CD4-positive, alpha-beta T cell treated with Interleukin-15 for 1 hour (primary cell): ENCODE measurements around the gene FKBP9.
"Not testable (repeated sequence)": the region's sequence is repeated elsewhere in the genome, so short reads cannot be mapped to it uniquely, and the experiment has no call there.

Source experiments
- DNase-seq: peaks from one replicate; pipeline ENCODE4 v3.0.0-alpha.2; 2020

FKBP9 gene

DNA sequence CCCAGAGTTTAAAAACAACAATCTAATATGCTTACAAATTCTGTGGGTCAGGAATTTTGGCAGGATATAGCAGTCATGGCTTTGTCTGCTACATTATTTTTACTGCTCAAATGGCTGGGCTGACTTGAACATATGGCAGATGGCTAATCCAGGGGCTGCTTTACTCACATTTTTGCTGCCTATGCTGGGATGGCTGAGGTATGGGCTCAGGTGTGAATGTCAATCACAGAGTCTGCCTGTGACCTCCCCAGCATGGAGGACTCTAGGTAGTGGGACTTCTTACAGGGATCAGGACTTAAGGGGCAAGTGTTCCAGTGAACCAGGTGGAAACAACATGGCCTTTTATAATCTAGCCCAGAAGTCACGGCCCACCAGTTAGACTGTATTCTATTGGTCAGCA lies 4.4 kb upstream of the FKBP9 start:
- no peak for DNase-seq

GRCh38 chr7:32958046-32959025 lies 1.1 kb downstream of the FKBP9 start:
- DNase-seq = no peak

DNA sequence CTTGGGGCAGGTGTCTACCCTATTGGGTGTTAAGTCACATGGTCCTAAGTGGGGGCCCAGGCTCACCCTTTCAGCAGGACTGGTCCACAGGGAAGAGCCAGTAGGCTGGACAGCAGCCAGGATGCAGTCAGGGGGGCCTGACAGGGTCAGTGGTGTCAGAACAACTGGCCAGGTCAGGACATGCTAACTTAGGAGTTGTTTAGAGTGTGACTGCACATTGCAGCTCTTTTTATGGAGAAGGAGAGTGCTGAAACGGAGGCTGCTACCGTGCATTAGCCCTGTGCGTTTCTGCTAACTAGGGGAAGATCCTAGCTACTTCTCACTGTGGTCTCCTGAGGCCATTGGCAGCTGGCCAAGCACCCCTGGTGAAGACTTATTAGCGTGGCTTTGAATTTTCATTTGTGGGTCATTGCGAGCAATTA lies 6.7 kb downstream of the FKBP9 start:
- not testable (repeated sequence) for DNase-seq

DNA sequence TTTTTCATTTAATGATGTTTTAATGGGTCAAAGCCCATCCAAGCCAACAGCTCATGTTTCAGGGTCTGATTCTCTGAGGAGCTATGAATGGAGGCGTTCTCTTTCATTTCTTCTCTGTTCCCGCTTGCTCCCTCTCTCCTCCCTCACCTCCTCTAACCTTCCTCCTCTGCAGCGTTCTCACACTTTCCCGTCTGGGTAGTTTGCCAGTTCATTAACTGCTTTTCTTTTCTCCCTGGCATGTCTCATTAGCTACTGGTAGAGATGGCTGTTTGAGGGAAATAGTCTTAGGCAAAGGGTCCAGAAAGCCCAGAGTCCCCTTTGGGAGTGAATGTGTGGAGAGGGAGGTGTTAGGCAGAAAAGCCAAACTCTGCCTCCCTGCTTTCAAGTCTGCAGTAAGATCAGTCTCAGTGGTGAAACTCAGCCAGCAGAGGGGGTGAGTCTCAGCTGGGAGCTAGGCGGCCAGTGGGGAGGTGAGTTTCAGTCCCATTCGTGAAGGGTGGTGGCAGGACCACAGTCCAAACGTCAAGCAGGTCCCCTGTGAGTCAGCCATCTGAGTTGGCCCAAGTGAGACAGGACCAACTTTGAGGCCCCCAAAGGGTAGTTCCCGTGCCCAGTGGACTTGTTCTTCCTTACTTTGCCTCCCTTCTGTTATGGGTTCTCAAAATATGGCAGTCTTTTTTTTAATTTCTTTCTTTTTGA lies 7.4 kb downstream of the FKBP9 start:
- not testable (repeated sequence) for DNase-seq

DNA sequence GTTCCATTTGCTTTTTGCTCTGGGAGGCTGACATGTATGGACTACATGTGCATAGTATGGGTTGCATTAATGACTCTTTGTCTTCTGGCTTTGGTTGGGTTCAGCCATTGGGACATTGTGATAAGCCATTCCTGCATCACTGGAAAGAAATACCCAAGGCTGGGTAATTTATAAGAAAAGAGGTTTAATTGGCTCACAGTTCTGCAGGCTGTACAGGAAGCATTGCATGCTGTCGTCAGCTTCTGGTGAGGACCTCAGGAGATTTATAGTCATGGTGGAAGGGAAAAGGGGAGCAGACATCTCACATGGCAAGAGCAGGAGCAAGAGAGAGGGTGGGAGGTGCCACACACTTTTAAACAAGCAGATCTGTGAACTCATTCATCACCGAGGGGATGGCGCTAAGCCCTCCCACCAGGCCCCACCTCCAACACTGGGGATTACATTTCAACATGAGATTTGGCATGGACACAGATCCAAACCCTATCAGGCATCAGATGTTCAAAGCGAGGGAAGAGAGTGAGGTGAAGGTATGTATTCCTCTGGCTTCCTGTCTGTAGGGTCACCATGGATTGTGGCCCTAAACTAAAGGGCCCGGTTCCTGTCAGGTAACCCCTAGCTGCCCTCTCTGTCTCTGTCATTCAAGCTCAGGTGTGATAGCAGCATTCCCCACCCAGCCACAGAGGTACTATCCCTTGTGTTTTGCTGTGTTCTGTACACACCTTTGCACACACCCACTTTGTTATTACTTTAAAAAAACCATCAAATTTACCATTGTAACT lies 9.4 kb downstream of the FKBP9 start:
- not testable (repeated sequence) for DNase-seq

DNA sequence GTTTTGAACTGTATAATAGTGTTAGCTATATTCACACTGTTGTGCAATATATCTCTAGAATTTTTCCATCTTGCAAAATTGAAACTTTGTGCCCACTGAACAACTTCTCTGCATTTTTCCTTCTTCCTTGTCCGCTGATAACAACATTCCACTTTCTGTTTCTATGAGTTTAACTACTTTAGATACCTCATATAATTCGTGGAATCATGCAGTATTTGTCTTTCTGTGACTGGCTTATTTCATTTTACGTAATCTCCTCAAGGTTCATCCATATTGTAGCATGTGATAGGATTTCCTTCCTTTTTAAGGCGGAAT lies 10.0 kb downstream of the FKBP9 start:
- DNase-seq = not testable (repeated sequence)

DNA sequence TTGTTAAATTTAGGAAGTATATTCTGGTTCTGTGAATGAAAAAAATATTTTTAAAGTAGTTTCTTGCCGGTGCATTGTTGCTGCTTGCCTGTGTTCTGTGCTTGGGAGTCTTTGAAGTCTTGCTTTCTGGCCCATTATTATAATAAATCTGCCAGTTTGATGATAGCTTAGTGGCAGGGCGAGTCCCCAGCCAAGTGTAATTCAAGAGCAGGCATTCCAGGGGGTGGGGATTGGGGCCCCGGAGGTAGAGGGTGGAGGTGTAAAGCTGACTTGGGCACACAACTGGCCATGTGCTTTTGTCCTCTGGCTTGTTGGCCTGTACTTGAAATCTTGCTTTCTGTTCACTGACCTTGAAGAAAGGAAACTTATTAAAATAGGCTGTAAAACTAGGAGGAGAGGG lies 14.7 kb downstream of the FKBP9 start:
- DNase-seq = not testable (repeated sequence)

DNA sequence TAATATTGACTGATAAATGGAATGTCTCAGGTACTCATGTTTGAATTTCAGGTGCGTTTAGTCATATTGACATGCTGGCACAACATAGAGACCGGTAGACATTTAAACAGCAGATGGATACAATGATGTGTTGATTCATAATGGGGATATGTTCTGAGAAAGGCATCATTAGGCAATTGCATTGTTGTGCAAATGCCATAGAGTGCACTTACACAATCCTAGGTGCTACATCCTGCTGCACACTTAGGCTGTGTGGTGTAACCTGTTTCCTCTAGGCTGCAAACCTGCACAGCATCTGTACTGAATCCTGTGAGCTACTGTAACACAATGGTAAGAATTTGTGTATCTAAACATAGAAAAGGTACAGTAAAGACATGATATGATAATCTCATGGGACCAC lies 19.9 kb downstream of the FKBP9 start:
- not testable (repeated sequence) for DNase-seq

DNA sequence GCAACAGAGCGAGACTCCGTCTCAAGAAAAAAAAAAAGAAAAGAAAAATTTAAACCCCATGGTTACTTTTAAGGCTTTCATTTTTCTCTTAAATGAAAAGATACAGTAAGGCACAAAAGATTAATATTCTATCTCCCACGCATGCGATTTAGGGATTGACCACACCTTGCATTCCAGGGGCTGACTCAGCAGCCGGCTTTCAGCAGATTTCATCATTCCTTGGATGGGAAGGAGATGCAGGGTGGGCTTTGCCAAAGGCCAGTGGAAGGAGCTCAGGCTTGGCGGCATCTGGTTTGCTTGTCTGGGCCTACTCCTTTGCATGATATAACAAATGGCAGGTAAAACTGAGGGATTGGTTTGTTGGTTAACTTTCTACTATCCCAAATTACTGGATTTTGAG lies 22.0 kb downstream of the FKBP9 start:
- DNase-seq = not testable (repeated sequence)

DNA sequence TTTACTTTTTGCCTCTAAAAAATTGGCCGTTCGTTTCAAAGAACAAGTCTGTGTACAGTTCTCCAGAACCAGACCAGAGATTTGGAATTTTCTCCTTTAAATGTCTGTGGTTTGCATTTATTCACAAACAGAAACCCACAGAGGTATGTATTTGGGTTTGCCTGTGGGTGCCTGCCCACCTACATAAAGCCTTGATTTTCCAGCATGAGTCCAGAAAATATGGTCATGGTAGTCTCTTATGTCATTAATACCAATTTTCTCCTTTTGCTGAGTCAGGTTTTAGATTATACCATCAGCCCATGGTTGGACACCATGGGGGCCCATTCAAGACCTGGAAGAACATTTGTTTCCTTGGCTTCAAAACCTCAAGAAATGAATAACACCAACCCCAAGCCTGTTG lies 22.7 kb downstream of the FKBP9 start:
- DNase-seq = not testable (repeated sequence)

- not testable (repeated sequence) for DNase-seq
Measured at GRCh38 chr7:32988148-32988547, 30.9 kb downstream of the FKBP9 start.

DNA sequence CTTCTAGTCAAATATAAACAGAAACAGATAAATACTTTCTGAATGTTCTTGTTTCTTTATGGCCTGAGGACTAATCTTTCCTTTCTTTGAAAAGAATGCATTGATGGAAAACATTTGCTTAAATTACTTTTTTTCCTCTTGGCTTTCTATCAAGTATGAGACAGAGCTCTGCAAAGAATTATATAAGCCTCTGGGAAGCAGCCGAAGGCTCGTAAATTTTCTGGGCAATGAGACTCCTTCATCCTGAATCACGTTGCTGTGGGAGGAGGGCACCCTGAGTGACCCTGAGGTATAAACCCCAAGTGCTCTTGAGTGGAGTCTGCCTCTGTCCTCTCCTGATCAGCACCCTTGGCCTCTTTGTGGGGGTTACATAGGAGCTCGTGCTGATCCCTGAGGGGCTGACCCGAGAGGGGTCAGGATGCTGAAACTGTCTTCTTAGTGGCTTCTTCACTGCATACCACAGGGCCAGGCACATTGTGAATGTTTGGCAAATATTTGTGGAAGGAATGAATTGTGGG lies 33.9 kb downstream of the FKBP9 start:
- DNase-seq = not testable (repeated sequence)

GRCh38 chr7:32991975-32992700 lies 34.9 kb downstream of the FKBP9 start:
- not testable (repeated sequence) for DNase-seq

DNA sequence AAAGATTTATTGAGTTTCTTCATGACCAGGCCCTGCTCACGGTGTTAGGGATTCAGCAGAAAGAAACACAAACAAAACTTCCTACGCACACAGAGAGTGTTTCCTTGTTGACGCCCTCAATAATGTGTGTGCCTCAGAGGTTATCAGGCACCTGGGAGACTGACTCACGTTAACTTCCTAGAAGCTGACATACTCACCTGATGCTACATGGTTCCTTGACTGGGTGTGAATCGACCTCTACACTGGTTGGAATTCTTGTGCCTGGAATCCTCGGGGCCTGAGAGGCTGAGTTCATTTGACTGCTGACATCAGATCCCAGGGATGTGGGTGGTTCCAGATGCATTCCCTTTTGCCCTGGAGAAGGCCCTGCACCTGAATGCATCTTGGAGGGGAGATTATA lies 35.5 kb downstream of the FKBP9 start:
- not testable (repeated sequence) for DNase-seq

DNA sequence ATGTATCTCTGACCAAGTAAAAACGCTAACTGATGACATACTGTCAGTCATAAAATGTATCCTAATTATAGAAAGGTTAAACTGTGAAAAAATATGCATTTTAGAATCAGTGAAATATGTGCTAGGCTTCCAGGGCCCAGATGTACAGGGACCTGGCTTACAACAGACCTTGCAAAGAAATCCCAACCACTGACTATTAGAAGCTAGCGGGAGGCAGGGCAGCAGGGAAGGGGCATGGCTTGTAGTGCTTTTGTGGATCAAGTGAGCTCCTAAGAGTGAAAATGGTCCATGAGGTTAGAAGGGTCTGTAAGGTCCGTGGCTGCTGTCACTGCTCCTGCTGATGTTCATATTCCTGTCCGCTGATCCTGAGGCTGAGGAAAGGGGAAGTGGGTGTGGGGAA lies 40.7 kb downstream of the FKBP9 start:
- DNase-seq = not testable (repeated sequence)

DNA sequence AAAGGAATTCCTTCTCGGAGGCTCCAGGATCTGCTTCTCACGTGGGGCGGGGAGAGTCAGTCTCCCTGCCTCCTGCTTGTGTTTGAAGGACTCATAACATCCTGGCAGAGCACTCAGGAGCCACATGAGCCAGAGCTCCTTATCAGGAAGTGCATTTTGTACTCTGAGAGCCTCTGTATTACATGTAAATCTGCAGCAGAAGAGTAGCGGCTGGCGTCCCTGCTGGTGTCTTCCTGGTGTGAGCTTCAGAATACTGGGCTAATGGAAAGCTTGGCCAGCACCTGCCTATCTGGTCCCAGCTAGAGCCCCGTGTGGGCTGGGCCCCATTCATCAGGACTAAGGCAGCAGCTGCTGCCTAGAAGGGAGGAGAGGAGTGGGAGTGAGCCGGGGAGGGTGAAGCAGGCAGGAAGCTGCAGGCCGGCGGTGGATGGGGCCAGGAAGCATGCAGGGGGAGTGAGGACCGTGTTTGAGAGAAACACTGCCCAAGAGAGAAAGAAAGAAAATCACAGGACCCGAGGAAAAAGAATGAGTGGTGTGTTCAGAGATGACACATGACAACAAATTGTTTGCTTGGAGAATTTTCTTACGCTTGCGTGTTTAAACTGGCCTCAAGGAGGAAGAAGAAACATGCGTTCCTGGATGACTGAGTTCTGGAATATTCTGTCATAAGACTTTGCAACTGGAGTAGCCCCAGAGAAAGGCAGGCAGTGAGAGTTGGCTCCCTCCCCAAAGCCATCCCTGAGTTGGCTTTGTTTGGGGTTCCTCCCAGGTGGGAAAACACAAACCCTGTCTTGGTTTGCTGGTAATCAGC lies 41.3 kb downstream of the FKBP9 start:
- not testable (repeated sequence) for DNase-seq

GRCh38 chr7:32999380-32999779 lies 42.1 kb downstream of the FKBP9 start:
- DNase-seq = not testable (repeated sequence)

- DNase-seq = not testable (repeated sequence)
Measured at GRCh38 chr7:33003111-33003510, 45.9 kb downstream of the FKBP9 start.

DNA sequence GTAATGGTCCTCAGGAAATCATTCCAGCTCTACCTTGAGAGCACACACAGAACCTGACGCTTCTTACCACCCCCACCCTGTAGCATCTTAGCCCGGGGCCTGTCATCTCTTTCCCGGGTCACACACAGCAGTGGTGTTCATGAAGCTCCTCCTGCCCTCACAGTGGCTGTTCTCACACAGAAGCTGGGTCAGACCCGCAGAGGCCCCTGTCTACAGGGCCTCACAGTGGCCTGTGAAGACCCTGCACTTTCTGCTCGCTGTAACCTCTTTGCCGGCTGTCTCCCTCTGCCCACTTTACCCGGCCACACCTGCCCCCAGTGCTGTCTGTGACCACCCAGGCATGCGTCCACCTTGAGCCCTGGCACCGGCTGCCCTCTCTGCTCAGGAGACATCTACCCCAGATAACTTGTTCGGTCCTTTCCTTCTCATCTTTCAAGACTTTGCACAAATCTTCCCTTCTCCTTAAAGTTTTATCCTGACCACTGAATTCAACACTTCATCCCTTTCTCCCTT lies 46.9 kb downstream of the FKBP9 start:
- not testable (repeated sequence) for DNase-seq

GRCh38 chr7:33005193-33005592 lies 48.0 kb downstream of the FKBP9 start:
- DNase-seq = not testable (repeated sequence)

- DNase-seq = not testable (repeated sequence)
Measured at GRCh38 chr7:33005690-33006089, 48.5 kb downstream of the FKBP9 start.
